Effector memory CD4-positive, alpha-beta T cell (primary cell): ENCODE data around the gene THSD7A.

Experiments
- DNase-seq, 3 donors: peaks; one replicate each; pipeline ENCODE4 v3.0.0-alpha.2; 2020
- H3K27ac ChIP-seq: 2 replicates; pipeline ENCODE4 v1.7.0; 2013; ENCODE audit warnings: mild to moderate bottlenecking, low read length, moderate library complexity; ENCODE audit not compliant: insufficient read depth, poor library complexity, severe bottlenecking
- H3K27me3 ChIP-seq: replicated peaks from 2 replicates; pipeline ENCODE4 v1.7.0; 2013; ENCODE audit warnings: mild to moderate bottlenecking, low read length; ENCODE audit not compliant: insufficient read depth, control insufficient read depth, poor library complexity, severe bottlenecking
- H3K36me3 ChIP-seq: 2 replicates; pipeline ENCODE4 v1.7.0; 2013; ENCODE audit warnings: mild to moderate bottlenecking, low read length, moderate library complexity; ENCODE audit not compliant: control insufficient read depth, insufficient read depth
- H3K4me1 ChIP-seq: 2 replicates; pipeline ENCODE4 v1.7.0; 2013; ENCODE audit warnings: low read length, mild to moderate bottlenecking; ENCODE audit not compliant: control insufficient read depth, insufficient read depth, poor library complexity, severe bottlenecking
- H3K4me3 ChIP-seq: 2 replicates; pipeline ENCODE4 v1.7.0; 2013; ENCODE audit warnings: low read length, low read depth, mild to moderate bottlenecking; ENCODE audit not compliant: insufficient read depth, poor library complexity, severe bottlenecking
- H3K9me3 ChIP-seq: 2 replicates; pipeline ENCODE4 v1.7.0; 2013; ENCODE audit warnings: mild to moderate bottlenecking, low read length, moderate library complexity; ENCODE audit not compliant: control insufficient read depth

The THSD7A gene

GRCh38 chr7:11714676-11715075 lies 117.3 kb downstream of the THSD7A start:
- Histone ChIP-seq H3K9me3 (no peaks in the 10 kb centered on the region), H3K27me3 (no peaks in the 10 kb centered on the region), H3K36me3 (no peaks in the 10 kb centered on the region), H3K4me1 (no peaks in the 10 kb centered on the region), H3K27ac (no peak overlapping the region), H3K4me3 (no peak overlapping the region)
- no peak for DNase-seq

GRCh38 chr7:11714205-11714604 lies 117.8 kb downstream of the THSD7A start:
- DNase-seq, result no peak
- no peak overlapping the region for H3K27ac ChIP-seq
- no peaks in the 10 kb centered on the region for H3K4me1 ChIP-seq
- no peaks in the 10 kb centered on the region for H3K9me3 ChIP-seq
- H3K27me3 ChIP-seq, result no peaks in the 10 kb centered on the region
- H3K4me3 ChIP-seq, result no peak overlapping the region
- no peaks in the 10 kb centered on the region for H3K36me3 ChIP-seq

GRCh38 chr7:11713352-11713751 lies 118.6 kb downstream of the THSD7A start:
- H3K36me3 ChIP-seq, result no peaks in the 10 kb centered on the region
- H3K27me3 ChIP-seq, result no peaks in the 10 kb centered on the region
- no peaks in the 10 kb centered on the region for H3K9me3 ChIP-seq

GRCh38 chr7:11710377-11710776 lies 121.6 kb downstream of the THSD7A start:
- Histone ChIP-seq H3K27me3 (no peaks in the 10 kb centered on the region), H3K27ac (no peak overlapping the region), H3K36me3 (no peaks in the 10 kb centered on the region), H3K4me3 (no peak overlapping the region), H3K4me1 (no peaks in the 10 kb centered on the region), H3K9me3 (no peaks in the 10 kb centered on the region)
- no peak for DNase-seq

More at GRCh38 chr7:11713352-11713751, 118.6 kb downstream of the THSD7A start:
- Histone ChIP-seq H3K4me3 (no peak overlapping the region), H3K27ac (no peak overlapping the region), H3K4me1 (no peaks in the 10 kb centered on the region)
- DNase-seq, result no peak

GRCh38 chr7:11709196-11709595 lies 122.8 kb downstream of the THSD7A start:
- Histone ChIP-seq H3K27ac (no peak overlapping the region), H3K36me3 (no peaks in the 10 kb centered on the region), H3K27me3 (no peaks in the 10 kb centered on the region), H3K9me3 (no peaks in the 10 kb centered on the region), H3K4me1 (no peaks in the 10 kb centered on the region), H3K4me3 (no peak overlapping the region)
- DNase-seq, result no peak

GRCh38 chr7:11707606-11708193 lies 124.3 kb downstream of the THSD7A start:
- H3K27ac ChIP-seq, result no peak overlapping the region
- H3K27me3 ChIP-seq, result no peaks in the 10 kb centered on the region
- H3K36me3 ChIP-seq, result no peaks in the 10 kb centered on the region
- H3K4me3 ChIP-seq, result no peak overlapping the region
- no peak for DNase-seq
- no peaks in the 10 kb centered on the region for H3K9me3 ChIP-seq
- H3K4me1 ChIP-seq, result no peaks in the 10 kb centered on the region

GRCh38 chr7:11706666-11707605 lies 125.1 kb downstream of the THSD7A start:
- Histone ChIP-seq H3K36me3 (no peaks in the 10 kb centered on the region), H3K4me1 (no peaks in the 10 kb centered on the region), H3K27ac (no peak overlapping the region), H3K9me3 (no peaks in the 10 kb centered on the region), H3K4me3 (no peak overlapping the region), H3K27me3 (no peaks in the 10 kb centered on the region)
- no peak for DNase-seq

- Histone ChIP-seq H3K27ac (no peak overlapping the region), H3K27me3 (no peaks in the 10 kb centered on the region), H3K4me1 (no peaks in the 10 kb centered on the region), H3K9me3 (no peaks in the 10 kb centered on the region), H3K36me3 (no peaks in the 10 kb centered on the region), H3K4me3 (no peak overlapping the region)
- no peak for DNase-seq
Observed at GRCh38 chr7:11703829-11704228, 128.2 kb downstream of the THSD7A start.

- H3K27me3 ChIP-seq, result no peaks in the 10 kb centered on the region
- no peak overlapping the region for H3K27ac ChIP-seq
- DNase-seq, result no peak
- no peaks in the 10 kb centered on the region for H3K9me3 ChIP-seq
- H3K4me1 ChIP-seq, result no peaks in the 10 kb centered on the region
- no peaks in the 10 kb centered on the region for H3K36me3 ChIP-seq
- H3K4me3 ChIP-seq, result no peak overlapping the region
Observed at GRCh38 chr7:11702938-11703337, 129.1 kb downstream of the THSD7A start.

- no peaks in the 10 kb centered on the region for H3K27me3 ChIP-seq
- no peaks in the 10 kb centered on the region for H3K4me1 ChIP-seq
- no peak overlapping the region for H3K4me3 ChIP-seq
- no peak for DNase-seq
- no peaks in the 10 kb centered on the region for H3K9me3 ChIP-seq
- no peak overlapping the region for H3K27ac ChIP-seq
- H3K36me3 ChIP-seq, result no peaks in the 10 kb centered on the region
Observed at GRCh38 chr7:11701829-11702560, 130.0 kb downstream of the THSD7A start.
